Measurements from ENCODE around the gene ZNF613.
"Not testable (repeated sequence)": the region's sequence is repeated elsewhere in the genome, so short reads cannot be mapped to it uniquely, and the experiment has no call there.

DNA sequence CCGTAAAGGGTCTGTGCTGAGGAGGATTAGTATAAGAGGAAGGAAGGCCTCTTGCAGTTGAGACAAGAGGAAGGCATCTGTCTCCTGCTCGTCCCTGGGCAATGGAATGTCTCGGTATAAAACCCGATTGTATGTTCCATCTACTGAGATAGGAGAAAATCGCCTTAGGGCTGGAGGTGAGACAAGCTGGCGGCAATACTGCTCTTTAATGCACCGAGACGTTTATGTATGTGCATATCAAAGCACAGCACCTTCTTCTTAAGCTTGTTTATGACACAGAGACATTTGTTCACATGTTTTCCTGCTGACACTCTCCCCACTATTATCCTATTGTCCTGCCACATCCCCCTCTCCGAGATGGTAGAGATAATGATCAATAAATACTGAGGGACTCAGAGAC is 21.2 kb upstream of the ZNF613 start:
- TF ChIP-seq, protein P1, sequence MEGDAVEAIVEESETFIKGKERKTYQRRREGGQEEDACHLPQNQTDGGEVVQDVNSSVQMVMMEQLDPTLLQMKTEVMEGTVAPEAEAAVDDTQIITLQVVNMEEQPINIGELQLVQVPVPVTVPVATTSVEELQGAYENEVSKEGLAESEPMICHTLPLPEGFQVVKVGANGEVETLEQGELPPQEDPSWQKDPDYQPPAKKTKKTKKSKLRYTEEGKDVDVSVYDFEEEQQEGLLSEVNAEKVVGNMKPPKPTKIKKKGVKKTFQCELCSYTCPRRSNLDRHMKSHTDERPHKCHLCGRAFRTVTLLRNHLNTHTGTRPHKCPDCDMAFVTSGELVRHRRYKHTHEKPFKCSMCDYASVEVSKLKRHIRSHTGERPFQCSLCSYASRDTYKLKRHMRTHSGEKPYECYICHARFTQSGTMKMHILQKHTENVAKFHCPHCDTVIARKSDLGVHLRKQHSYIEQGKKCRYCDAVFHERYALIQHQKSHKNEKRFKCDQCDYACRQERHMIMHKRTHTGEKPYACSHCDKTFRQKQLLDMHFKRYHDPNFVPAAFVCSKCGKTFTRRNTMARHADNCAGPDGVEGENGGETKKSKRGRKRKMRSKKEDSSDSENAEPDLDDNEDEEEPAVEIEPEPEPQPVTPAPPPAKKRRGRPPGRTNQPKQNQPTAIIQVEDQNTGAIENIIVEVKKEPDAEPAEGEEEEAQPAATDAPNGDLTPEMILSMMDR (IDR thresholded peaks at IDR 0.05) = not testable (repeated sequence)
- TF ChIP-seq POLR2A (IDR thresholded peaks at IDR 0.05) = not testable (repeated sequence)
